HG03521 (cell line): Measurements from ENCODE around the gene DES.
A peak's percentile ranks its signal among the peaks of the same experiment; 100 is the strongest.

Experiments used
- ATAC-seq: cut with Tn5 transposase; IDR thresholded peaks from one replicate; pipeline ENCODE4 v1.9.1; 2021; ENCODE audit warnings: mild to moderate bottlenecking, moderate library complexity; ENCODE audit not compliant: unreplicated experiment

Gene DES

GRCh38 chr2:219452361-219453317, 34.5 kb downstream of the DES start:
- ATAC-seq, result no peak

DNA sequence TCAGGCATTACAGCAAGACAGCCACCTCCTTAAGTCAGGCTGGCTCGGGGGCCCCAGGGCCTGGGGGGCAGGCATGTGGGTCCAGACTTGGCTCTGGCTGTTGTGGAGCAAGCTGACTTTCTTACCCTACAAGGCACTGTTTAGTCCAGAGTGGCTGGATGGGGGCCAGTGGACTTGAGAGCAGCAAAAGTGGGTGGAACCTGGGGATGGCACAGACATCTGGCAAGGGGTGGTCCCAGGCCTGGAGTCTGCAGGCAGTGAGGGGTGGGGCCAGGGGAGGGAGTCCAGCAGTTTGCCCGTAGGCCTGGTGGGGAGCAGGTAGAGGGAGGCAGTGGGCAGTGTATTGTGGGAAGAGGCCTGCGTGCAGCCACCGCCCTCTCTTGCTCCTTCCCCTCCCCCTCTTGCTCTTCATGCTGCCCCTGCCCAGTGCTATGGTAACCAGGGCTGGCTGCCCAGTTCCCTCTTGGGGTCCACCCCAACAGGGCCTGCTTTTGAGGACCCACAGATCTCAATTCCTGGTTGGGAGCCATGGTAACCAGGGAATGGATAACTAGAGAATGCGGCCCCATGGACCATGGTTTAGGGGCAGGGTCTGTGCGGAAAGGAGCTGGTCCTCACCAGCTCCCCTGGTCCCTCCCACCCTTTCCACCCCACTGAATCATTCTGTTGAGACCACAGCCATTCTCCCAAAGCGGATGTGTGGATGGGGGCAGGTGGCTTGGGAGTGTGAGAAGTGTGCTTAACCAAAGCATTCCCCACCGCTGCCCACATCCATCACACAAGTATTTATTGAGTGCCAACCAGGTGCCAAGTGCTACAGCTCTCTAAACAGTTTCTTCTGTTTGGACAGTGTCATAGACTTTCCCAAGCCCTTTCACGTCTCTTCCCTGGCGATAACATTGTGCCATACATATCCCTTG, 35.8 kb downstream of the DES start:
- no peak for ATAC-seq

GRCh38 chr2:219455581-219455980, 37.4 kb downstream of the DES start:
- ATAC-seq, result no peak

GRCh38 chr2:219457784-219458369, 39.7 kb downstream of the DES start:
- ATAC-seq, result no peak

DNA sequence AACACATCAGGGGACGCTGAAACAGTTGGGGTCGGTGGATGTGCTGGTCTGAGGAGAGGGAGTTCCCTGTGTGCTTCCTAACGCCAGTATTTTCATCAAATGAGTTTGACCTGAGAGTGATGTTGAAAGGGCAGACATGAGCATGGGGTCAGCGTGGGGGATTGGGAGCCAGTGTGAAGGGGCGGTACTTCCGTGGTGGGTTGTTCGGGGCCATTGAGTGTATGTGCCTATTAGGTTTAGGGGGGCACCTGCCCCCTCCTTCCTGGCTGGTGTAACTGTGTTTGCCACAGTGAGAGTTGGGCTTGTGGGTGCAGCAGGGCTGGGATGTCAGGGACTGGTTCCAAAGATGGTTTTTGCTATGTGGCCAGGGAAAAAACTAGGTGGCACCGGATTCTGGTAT, 40.8 kb downstream of the DES start:
- no peak for ATAC-seq

- ATAC-seq, result peak; percentile 74
These were observed 41.5 kb downstream of the DES start for GRCh38 chr2:219459460-219460311.

DNA sequence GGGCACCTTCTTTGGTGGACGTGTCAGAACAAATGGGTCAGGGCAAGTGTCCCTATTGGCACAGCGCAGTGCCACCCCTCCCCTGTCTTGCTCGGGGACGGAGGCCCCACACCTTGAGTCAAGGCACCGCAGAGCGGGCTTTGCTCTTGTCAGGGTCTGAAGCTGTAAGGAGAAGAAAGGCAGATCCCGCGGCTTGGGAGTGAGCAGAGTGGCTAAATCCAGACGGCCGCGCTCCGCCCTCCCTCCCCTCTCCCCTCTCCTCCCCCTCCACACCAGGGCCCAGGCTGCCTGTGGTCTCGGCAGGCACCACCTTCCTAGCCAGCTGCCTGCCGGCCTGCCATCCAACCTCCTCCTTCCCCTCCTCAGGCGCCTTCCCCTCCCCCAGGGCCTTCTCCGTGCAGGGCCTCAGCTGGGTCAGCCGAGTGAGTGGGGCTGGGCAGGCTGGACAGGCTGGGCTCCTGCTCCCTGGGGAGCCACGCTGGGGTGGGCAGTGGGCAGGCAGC, 42.3 kb downstream of the DES start:
- no peak for ATAC-seq

DNA sequence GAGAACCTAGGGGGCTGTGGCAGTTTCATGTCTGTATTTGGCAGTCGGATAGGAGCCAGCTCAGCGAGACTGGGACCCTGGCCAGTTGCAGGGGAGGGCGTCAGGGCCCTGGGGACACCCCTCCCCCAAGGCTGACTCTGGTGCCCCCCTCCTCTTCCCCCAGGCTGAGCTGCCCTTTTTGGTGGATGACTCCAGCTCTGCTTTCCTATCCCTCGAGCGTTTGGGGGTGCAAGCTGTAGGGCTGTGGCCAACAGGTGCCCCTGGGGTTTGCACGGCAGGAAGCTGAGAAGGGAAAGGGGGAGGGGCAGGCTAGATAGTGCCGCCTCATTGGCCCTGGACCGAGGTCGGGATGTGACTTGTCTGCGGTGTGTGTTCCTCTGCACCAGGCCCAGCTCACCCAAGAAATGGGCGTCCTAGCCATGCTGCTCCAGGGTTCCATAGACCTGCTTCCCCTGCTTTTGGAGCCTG, 42.9 kb downstream of the DES start:
- no peak for ATAC-seq

DNA sequence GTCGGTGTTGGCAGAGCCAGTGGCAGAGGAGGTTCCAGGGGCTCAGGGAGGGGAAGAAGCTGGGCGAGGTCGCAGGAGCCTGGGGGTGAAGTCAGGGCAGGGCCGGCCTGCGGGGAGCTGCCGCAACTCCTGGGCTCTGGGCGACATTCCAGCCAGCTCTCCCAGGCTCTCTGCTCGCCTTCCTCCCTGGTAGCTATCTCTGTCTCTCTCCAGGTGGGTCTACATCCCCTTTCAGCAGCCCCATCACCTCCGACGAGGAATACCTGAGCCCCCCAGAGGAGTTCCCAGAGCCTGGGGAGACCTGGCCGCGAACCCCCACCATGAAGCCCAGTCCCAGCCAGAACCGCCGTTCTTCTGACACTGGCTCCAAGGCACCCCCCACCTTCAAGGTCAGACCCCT, 43.5 kb downstream of the DES start:
- ATAC-seq, result no peak

DNA sequence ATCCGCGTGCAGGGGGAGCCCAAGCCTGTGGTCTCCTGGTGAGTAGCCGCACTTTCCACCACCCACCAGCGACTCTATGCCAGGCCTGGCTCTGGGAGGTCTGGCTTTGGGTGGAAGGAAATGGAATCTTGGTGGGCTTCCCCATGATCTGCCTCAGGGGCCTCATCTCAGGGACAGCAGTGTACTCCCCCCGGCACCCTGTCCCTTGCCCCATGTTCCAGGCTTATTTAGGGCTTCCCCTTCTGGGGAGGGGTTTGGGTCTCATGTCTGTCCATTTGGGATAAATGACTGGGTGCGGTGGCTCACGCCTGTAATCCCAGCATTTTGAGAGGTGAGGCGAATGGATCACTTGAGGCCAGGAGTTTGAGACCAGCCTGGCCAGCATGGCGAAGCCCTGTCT, 44.2 kb downstream of the DES start:
- no peak for ATAC-seq

GRCh38 chr2:219464286-219465032, 46.3 kb downstream of the DES start:
- ATAC-seq, result no peak

GRCh38 chr2:219465659-219466561, 47.7 kb downstream of the DES start:
- ATAC-seq, result no peak

GRCh38 chr2:219466816-219467735, 48.9 kb downstream of the DES start:
- ATAC-seq, result no peak

DNA sequence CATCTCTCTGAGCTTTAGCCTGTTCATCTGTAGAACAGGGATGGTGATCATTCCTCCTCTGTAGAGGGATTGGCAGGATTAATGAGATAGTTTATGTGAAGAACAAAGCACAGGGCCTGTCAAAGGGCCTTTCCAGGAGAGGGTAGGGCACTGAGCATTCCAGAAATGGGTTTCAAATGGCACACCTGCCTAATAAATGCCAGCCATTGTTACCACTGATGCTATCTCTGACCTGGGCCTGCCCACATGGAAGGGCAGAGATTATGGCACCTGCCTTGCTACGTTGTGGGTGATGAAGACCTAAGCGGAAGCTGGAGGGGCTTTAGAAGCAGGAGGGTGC, 49.5 kb downstream of the DES start:
- ATAC-seq, result no peak

DNA sequence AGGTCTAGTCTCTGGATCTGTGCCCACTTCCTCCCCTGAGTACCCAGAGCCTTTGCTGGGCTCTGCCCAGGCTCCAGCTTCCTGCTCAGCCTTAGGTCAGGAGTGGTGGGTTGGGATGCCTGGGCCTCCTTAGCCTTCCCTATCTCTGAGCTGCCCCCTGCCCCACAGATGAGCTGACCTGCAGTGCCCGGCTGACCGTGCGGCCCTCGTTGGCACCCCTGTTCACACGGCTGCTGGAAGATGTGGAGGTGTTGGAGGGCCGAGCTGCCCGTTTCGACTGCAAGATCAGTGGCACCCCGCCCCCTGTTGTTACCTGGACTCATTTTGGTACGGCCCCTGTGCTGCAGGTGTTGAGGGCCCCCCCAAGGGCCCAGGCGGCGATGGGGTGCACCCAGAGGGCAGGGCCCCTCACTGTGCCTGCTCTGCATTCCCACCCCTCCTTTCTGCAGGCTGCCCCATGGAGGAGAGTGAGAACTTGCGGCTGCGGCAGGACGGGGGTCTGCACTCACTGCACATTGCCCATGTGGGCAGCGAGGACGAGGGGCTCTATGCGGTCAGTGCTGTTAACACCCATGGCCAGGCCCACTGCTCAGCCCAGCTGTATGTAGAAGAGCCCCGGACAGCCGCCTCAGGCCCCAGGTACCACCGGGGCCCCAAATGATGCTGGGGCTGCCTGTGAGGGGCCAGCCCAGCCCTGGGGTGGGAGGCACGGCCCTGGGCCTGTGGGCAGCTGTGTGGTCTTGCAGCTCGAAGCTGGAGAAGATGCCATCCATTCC, 50.4 kb downstream of the DES start:
- no peak for ATAC-seq

- ATAC-seq, result no peak
These were observed 51.1 kb downstream of the DES start for GRCh38 chr2:219469186-219469724.
